Kidney epithelial cell (primary cell): ENCODE measurements around the gene LRRC53. TPM values are rescaled to one million over a fixed set of nuclear protein-coding genes. Genes with fewer than 3 reads are reported as not detected.

Experiments
- DNase-seq: peaks from one replicate; pipeline ENCODE4 v3.0.0-alpha.2; 2010; ENCODE audit warnings: low read depth
- H3K27me3 ChIP-seq: 2 replicates; pipeline ENCODE4 v1.6.0; 2011; ENCODE audit warnings: low read length; ENCODE audit not compliant: control insufficient read depth, insufficient read depth
- H3K36me3 ChIP-seq: 2 replicates; pipeline ENCODE4 v1.5.1; 2011; ENCODE audit warnings: low read length; ENCODE audit not compliant: control insufficient read depth, insufficient read depth
- H3K4me3 ChIP-seq: 2 replicates; pipeline ENCODE4 v1.5.1; 2011; ENCODE audit warnings: low read depth, mild to moderate bottlenecking, control low read depth, low read length
- total RNA-seq: library from RNA; depleted of rRNA; stranded (reverse); fragments of >200 nt; gene quantifications from 2 replicates; pipeline ENCODE4 v1.2.3, GENCODE V29; 2015
- TF ChIP-seq, protein P1 (sequence below): IDR thresholded peaks from 2 replicates; pipeline ENCODE4 v1.5.1; 2011; ENCODE audit warnings: mild to moderate bottlenecking, moderate library complexity, low read length, control low read depth, inconsistent platforms; ENCODE audit not compliant: insufficient read depth, poor library complexity, severe bottlenecking

The LRRC53 gene
- total RNA-seq, 1 donor from 2014 or later, result not detected

GRCh38 chr1:74485622-74486021 lies 26.8 kb downstream of the LRRC53 start:
- DNase-seq, result no peak
- H3K36me3 ChIP-seq, result no peaks in the 10 kb centered on the region
- no peak overlapping the region for H3K4me3 ChIP-seq
- TF ChIP-seq, protein P1, sequence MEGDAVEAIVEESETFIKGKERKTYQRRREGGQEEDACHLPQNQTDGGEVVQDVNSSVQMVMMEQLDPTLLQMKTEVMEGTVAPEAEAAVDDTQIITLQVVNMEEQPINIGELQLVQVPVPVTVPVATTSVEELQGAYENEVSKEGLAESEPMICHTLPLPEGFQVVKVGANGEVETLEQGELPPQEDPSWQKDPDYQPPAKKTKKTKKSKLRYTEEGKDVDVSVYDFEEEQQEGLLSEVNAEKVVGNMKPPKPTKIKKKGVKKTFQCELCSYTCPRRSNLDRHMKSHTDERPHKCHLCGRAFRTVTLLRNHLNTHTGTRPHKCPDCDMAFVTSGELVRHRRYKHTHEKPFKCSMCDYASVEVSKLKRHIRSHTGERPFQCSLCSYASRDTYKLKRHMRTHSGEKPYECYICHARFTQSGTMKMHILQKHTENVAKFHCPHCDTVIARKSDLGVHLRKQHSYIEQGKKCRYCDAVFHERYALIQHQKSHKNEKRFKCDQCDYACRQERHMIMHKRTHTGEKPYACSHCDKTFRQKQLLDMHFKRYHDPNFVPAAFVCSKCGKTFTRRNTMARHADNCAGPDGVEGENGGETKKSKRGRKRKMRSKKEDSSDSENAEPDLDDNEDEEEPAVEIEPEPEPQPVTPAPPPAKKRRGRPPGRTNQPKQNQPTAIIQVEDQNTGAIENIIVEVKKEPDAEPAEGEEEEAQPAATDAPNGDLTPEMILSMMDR, result no peak
- no peaks in the 10 kb centered on the region for H3K27me3 ChIP-seq

- DNase-seq, result no peak
- Histone ChIP-seq H3K27me3 (no peaks in the 10 kb centered on the region), H3K4me3 (no peak overlapping the region), H3K36me3 (no peaks in the 10 kb centered on the region)
- TF ChIP-seq, protein P1, result no peak
Observed at GRCh38 chr1:74481607-74482006, 30.8 kb downstream of the LRRC53 start.

- no peaks in the 10 kb centered on the region for H3K27me3 ChIP-seq
- no peaks in the 10 kb centered on the region for H3K36me3 ChIP-seq
- no peak for DNase-seq
- TF ChIP-seq, protein P1, result no peak
- H3K4me3 ChIP-seq, result no peak overlapping the region
Observed at GRCh38 chr1:74480068-74480467, 32.3 kb downstream of the LRRC53 start.

- H3K27me3 ChIP-seq, result no peaks in the 10 kb centered on the region
- no peak for DNase-seq
- no peak overlapping the region for H3K4me3 ChIP-seq
- H3K36me3 ChIP-seq, result no peaks in the 10 kb centered on the region
- TF ChIP-seq, protein P1, result no peak
Observed at GRCh38 chr1:74478979-74479378, 33.4 kb downstream of the LRRC53 start.

DNA sequence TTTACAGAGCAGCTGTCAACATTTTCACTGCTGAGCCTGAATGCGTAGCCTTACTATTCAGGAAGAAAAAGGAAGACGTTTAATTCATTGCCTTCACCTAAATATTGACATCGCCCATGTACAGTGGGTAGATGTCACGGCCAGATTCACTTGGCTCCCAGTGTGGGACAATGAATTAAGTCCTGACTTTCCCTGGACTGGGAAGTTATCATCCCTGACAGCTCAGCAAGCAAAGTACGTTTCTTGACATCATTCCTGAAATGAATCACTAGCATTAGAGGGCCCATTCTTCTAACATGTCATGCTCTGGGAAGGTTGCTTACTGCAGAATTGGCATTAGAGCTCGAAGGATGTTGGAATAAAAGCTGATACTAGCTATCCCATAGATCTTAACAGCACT lies 37.8 kb downstream of the LRRC53 start:
- TF ChIP-seq, protein P1, result no peak
- Histone ChIP-seq H3K36me3 (no peaks in the 10 kb centered on the region), H3K27me3 (no peaks in the 10 kb centered on the region), H3K4me3 (no peak overlapping the region)
- no peak for DNase-seq

DNA sequence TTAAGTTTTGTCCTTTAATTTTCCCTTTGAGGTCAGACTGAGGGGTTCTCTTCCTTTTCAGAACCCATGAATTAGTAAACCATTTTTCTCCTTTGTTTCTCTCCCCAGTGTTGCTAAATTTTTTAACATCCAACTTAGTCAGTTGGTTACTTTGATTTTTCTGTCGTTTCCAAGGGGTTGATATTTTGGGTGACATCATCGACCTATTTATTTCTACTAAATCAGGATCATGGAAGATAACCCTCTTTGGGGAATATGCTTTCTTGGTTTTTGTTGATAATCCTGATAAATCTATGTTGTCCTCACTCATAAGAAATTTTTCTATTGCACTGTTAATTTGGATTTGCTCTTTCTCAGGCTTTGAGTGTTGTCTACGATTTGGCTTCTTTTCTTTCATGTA lies 40.9 kb downstream of the LRRC53 start:
- TF ChIP-seq, protein P1, result no peak

More for the DNA sequence above, 40.9 kb downstream of the LRRC53 start:
- no peaks in the 10 kb centered on the region for H3K27me3 ChIP-seq
- DNase-seq, result no peak
- H3K36me3 ChIP-seq, result no peaks in the 10 kb centered on the region
- no peak overlapping the region for H3K4me3 ChIP-seq
